HK-2 (cell line): ENCODE results near the gene MYH9.
"Not testable (repeated sequence)": the region's sequence is repeated elsewhere in the genome, so short reads cannot be mapped to it uniquely, and the experiment has no call there.

Experiments used
- DNase-seq: peaks from one replicate; pipeline ENCODE4 v3.0.0-alpha.2; 2018; ENCODE audit not compliant: unreplicated experiment

MYH9 gene

DNA sequence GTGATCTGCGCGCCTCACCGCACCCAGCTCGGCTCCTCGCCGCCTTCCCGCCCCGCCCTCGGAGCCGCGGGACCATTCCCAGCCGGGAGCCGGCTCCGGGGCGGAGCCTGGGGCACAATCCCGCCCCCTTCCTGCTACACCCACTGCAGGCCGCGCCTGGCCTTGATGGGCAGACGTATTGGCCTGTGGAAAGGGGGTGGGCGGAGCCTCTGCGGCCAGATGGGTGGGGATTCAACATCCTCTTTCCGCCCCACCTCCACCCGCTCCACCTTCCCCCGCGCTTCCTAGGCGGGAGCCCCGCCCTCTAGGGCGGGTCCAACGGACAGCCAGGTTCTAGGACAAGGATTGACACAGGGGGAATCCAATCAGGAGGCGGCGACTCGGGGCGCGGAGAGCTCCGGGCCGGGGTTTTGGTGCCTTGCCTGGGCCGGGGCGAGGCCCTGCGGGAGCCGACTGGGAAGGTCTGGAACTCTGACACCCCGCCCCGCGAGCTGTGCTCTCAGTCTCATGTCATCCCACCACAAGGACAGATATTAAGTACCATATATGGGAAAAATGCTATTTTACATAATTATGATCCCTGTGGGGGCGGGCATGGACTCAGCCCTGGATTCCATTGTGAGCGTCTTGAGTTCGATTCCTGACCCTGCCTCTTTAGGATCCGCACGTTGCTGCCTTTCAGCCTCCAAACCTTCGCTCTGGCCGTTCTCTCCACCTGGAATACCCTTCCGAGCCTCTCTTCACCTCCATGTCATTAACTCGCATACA, at the start of gene MYH9:
TSS of gene MYH9 (minus strand) at position 9 of the 768 bp plus-strand sequence. CDS start 38,731 bp downstream, outside the sequence.
- DNase-seq: peak; percentile 100

DNA sequence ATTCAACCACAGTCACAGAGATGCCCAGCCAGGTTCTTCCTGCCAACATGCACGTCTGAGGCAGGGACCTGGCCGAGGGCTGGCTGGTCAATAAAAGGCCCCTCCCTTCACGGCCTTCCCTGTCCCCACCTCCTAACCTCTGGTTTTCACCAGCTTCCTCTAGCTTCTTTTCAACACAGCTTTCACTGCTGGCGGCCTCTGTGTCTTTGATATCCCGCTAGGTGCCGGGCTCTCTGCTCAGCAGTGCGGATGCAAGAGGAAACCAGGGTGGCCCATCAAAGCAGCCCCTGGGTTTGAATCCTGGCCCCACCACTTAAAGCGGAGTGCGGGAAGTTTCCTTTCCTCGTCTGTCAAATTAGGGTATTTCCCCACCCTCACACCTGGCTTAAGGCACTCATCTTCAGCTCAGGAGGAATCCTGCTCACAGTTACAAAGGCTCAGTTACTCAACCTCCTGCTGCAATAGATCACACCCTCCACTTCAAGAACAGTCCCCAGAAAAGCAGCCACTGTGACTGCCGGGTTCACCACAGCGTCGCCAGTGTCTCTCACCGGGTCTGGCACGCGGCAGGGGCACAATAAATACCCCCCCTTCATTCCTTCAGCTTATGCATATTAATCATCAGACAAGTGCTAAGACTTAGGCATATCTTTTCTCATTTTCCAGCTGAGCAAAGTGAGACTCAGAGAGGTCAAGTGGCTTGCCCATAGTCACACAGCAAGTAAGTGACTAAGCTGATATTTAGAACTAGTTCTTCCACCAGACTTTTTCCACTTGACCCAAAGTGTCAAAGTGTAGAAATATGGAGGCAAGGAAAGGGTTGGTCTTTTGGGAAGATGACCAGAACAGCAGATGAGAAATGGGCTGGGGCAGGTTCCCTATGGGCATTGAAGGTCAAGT, 48.0 kb upstream of the MYH9 start:
- DNase-seq: peak; percentile 58

DNA sequence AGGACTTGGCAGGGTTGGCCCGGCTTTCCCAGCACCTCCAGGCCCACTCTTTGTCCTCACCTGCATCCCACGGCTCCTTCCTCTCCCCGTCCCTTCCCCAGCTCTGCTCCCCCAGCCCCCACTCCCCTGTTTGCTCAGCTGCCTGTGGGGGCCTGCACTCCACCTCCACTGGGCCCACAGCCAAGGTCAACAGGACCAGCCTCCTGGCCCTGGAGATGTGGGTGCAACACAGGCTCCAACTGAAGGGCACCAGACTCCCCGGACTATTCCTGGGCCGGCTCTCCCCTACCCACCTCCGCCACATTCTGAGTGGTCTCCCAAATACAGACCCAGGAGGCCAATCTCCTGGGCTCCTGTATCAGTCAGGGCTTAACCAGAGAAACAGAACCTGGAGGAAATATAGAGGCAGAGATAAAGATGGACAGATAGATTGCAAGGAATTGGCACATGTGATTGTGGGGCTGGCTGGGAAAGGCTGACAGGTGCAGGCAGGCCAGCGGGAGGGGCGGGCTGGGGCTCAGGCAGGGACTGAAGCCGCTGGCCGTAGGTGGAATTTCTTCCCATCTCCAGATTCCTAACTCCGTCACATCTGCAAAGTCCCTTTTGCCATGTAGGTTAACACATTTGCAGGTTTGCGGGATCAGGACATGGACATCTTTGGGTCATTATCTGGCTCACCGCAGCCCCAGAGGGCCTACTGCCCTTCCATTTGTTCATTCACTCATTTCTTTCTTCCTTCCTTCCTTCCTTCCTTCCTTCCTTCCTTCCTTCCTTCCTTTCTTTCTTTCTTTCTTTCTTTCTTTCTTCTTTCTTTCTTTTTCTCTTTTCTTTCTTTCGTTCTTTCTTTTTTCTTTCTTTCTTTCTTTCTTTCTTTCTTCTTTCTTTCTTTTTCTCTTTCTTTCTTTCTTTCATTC, 45.8 kb upstream of the MYH9 start:
- no peak for DNase-seq

DNA sequence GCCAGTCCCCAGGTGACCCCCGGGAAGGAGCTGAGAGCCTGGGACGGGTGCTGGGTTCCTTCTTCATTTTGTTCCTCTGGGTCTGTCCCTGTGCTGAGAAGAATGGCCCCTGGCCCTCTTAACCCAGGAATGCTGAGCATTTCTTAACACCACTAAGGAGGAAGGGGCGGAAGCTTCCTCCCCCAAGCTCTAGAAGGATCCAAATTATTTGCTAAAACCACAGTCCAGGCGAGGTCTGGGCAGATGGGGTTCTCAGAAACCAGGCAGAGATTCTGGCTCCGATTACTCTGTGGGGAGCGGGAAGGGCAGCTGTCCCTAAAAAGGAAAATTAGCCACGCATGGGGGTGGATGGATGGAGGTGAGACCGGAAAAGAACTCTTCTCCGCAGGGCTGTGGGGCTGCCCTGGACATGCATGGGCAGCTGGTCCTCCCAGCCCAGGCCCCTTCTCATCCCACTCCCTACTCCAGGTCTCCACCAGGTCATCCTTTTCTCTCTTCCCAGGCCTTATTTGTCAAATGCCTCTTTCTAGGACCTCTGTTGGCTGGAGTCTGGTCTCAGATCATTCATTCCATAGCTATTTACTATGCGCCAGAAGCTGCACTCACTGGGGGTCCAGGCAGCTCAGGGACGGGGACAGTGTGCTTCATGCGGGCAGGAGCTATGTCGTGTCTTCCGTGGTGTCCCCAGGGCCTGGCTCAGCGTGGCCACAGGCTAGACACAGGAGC, 45.0 kb upstream of the MYH9 start:
- DNase-seq: no peak

DNA sequence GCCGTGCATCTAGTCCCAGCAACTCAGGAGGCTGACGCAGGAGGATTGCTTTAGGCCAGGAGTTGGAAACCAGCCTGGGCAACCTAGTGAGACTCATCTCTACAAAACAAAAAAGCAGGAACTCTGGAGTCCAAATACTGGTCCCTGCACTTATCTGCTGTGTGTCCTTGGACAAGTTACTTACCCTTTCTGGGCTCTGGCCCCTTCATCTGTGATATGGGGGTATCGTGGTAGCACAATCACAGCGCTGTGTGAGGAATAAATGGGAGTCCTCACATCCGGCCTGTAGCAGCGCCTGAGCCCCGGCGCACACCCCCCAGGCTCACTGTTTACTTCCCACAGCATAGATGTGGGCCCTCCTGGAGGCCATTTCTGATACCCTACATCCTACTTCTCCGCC, 44.2 kb upstream of the MYH9 start:
- DNase-seq: no peak

DNA sequence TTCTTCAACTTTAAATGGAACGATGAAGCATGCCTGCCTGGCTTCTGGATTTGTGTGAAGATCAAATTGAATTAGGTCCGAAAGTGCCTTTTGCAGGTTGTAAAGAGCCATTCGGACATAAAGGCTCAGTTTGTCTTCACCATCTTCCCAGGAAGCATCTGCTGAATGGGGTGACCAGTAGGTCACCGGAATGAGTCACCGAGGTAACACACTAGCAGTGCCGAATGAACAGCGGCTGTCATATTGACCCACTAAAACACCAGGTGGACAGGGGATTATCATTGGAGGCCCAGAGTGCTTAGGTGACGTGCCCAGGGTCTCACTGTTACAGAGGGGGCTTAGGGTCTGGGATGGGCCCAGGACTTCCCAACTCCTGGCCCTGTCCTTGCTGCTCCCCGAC, 43.1 kb upstream of the MYH9 start:
- no peak for DNase-seq

DNA sequence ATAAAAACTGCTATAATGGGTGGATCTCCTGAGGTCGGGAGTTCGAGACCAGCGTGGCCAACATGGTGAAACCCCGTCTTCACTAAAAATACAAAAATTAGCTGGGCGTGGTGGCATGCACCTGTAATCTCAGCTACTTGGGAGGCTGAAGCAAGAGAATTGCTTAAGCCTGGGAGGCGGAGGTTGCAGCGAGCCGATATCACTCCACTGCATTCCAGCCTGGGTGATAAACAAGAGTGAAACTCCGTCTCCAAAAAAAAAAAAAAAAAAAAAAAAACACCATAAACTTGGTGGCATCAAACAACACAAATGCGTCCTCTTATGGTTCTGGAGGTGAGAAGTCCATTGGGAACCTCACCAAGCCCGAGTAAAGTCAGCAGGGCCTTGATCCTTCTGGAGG, 40.2 kb upstream of the MYH9 start:
- not testable (repeated sequence) for DNase-seq

DNA sequence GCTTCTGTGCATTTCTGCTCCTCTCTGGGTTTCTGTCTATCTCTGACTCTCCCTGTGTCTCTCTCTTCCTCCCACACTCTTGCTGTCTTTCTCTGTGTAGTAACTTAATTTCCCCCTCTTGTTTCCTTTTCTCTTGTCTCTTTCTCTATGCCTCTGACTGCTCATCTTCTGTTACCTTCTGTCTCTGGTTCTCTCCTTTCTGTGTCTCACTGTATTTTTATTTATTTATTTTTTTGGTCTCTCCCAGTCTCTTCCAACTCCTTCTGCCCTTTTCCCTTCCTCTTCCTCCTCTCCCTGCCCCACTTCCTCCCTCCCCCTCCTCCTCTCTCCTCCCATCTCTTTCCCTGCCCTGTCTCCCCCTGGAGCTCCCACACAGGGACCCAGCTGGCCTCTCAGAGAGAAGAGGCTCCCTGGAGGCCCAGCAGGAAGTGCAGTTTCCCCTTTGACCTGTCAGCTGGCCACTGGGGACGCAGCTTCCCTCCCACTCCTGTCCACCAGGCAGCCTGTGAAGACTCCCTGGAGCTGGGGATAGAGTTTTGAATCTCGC, 38.3 kb upstream of the MYH9 start:
- no peak for DNase-seq

DNA sequence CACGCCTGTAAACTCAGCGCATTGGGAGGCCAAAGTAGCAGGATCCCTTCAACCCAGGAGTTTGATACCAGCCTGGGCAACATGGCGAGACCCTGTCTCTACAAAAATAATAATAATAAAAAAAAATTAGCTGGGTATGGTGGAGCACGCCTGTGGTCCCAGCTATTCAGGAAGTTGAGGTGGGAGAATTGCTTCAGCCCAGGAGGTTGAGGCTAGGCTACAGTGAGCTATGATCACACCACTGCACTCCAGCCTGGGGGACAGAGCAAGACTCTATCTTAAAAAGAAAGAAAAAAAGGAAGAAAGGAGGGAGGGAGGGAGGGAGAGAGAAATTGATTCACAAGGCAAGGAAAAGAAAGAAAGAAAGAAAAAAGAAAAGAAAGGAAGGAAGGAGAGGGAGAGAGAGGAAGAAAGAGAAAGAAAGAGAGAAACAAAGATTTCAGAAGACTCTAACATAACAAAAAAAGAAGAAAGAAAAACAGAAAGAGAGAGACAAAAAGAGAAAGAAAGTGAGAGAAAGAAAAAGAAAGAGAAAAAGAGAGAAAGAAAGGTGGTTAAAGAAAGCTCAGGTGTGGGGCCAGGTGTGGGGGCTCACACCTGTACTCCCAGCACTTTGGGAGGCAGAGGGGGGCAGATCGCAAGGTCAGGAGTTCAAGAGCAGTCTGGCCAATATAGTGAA, 37.3 kb upstream of the MYH9 start:
- no peak for DNase-seq

DNA sequence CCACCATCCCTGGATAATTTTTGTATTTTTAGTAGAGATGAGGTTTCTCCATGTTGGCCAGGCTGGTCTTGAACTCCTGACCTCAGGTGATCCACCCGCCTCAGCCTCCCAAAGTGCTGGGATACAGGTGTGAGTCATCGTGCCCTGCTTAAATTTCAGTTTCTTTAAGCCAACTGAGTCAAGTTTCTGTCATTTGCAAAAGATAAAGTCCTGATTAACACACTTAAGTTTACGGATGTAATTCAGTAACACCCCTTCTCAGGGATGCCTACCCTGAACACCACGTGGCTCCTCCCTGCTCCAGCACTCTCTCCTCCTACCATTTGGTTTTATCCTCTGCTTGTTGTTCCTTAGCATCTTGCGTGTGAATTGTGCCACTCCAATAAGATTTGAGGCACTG, 36.7 kb upstream of the MYH9 start:
- not testable (repeated sequence) for DNase-seq

DNA sequence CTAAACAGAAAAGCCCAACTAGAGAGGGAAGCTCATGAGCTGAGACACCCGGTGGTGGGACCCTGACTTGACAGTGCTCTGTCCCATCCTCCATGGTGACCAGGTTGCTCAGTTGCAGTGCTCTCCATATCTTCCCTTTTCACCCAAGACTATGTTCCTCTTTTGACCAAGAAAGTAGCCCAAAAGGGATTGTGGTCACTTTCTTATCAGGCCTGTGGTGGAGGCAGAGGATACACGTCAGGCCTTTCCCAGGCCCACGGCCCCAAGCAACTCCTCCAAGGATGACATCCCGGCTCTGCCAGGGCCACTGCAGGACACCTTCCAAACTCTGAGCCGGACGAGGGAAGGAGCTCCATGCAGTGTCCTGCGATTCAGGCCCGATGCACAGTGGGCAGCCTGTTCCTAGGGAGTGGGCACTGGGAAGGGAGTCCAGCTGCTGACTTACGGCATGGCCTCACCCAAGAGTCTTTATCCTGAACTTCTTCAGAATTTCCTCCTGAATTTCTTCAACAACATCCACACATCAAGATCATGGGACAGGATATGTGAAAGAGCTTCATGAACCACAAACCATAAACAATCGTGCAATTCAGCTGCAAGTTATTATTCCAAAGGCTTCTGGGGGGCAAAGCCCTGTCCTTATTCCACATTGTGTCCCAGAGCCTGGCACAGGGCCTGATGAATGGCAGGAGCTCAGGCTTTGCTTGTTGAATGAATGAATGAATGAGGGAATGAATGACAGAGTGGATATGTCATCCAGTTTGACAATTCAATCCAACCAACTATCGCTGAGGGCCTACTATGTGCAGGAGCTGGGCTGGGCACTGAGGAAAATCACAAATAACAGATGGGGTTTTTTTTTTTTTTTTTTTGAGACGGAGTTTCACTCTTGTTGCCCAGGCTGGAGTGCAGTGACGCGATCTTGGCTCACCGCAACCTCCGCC, 36.0 kb upstream of the MYH9 start:
- no peak for DNase-seq

DNA sequence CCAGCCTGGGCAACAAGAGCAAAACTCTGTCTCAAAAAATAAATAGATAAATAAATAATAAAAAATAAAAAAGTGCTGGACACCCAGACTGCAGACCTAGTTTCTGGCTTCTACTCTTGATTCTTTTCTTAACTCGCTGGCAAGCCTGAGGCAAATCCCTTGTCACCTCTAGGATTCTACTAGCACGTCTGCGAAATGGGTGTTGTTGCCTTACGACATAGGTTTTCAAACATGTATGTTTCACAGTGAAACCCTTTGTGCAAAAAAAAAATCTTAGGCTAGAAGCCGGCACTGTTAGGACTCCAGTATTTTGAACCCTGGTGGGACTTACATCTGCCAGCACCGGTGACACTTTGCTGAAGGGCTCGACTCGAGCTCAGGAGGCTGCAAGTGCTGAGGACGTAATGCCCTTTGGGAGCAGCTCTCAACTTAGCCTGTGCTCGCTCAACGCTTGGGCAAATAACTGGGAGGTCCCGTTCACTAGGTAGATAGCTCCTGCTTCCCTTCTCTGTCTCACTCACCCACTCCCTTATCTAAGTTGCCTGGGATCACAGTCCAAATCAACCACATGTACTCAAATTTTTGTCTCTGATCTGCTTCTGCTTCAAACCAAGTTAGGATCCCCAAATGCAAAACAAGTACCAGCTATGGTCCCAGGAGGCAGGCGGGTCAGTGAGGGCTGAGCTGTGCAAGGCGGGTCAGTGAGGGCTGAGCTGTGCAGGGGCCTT, 34.7 kb upstream of the MYH9 start:
- DNase-seq: no peak

DNA sequence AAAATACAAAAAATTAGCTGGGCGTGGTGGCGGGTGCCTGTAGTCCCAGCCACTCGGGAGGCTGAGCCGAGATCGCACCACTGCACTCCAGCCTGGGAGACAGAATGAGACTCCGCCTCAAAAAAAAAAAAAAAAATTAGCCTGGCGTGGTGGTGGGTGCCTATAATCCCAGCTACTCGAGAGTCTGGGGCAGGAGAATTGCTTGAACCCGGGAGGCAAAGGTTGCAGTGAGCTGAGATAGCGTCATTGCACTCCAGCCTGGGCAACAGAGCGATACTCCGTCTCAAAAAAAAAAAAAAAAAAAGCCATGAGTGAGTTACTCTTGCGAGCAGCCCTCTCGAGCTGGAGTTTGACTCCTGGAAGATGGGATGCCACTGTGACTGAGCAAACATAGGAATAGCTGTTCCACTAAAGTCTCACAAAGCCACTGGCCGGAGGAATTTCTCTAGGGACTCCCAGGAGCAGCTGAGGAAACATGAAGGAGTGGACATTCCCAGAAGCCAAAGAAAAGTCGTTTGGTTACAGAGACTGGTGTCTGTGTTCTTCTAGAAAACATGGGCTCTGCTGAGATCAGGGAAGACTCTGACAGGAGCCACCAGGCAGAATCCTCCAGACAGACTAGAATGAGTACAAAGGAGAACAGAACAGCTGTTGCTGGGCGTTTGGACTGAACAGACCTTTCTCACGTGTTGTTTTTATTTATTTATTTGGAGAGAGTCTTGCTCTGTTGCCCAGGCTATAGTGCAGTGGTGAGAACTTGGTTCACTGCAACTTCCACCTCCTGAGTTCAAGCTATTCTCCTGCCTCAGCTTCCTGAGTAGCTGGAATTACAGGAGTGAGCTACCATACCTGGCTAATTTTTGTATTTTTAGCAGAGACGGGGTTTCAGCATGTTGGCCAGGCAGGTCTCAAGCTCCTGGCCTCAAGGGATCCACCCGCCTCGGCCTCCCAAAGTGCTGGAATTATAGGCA, 32.4 kb upstream of the MYH9 start:
- DNase-seq: no peak

DNA sequence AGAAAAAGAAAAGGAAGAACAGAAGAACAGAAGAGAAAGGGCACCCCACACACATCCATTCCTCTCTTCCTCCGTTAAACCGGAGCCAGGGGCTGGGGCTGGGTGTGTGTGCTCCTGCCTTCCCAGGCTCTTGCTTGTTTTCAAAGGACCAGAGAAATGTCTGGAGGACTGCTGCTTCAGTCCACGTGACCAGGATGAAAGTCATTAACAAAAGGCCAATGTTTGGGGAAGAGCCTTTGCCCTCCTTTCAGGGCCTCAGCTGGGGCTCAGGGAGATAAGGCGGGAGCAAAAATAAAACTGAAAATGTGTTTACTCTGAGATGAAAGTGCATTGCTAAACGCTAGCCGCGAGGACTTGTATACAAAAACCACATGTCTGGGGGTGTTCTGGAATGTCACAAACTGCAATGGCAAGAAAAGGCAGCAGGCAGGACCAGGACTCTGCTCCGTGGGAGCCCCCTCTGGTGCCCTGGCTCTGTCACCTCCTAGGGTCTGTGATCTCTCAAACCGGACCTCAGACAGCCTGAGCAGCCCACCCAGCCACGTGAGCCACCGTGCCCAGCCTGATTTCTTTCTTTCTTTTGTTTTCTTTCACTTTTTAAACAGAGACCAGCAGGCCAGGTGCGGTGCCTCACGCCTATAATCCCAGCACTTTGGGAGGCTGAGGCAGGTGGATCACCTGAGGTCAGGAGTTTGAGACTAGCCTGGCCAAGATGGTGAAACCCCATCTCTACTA, 31.6 kb upstream of the MYH9 start:
- DNase-seq: no peak

DNA sequence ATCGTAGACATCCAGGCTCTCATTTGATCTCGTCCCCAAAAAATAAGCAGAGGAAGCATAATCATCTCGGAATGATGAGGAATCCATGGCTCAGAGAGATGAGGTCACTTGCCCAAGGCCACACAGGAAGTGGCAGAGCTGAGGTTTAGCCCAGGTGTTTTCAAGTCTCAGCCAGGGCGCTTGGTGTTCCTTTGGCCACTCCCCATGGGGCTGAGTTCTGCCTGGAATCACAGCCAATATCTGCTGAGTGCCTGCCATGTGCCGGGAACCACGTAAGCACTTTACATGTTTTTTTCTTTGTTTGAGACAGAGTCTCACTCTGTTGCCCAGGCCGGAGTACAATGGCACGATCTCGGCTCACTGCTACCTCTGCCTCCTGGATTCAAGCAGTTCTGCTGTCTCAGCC, 29.5 kb upstream of the MYH9 start:
- DNase-seq: peak; percentile 56

DNA sequence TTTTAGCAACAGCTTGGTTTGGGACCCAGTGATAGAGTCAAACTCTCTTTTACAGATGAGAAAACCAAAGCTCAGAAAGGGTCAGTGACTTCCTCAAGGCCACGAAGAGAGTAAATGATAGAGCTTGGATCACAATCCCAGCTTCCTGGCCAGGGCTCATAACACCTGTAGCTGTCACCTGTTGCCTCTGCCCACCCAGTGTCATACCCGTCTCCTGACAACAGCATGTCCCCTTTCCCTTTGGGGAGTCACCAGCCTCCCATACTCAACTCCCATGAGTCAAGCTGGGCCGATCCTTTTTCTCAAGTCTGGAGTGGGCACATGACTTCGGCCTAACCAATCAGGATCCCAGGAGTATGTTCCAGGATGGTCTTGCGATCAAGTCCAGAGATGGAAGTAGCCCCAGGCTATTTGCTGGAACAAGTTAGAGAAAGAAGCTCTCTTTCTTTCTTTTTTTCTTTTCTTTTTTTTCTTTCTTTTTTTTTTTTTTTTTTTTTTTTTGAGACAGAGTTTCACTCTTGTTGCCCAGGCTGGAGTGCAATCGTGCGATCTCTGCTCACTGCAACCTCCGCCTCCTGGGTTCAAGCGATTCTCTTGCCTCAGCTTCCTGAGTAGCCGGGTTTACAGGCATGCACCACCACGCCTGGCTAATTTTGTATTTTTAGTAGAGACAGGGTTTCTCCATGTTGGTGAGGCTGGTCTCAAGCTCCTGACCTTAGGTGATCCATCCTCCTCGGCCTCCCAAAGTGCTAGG, 27.8 kb upstream of the MYH9 start:
- no peak for DNase-seq
